Erythroblast (primary cell): Measurements from ENCODE around the gene ATP11C.
"Not testable (repeated sequence)": the region's sequence is repeated elsewhere in the genome, so short reads cannot be mapped to it uniquely, and the experiment has no call there.

Experiments used
- DNase-seq, 2 experiments: peaks; one replicate each; lab custom pipeline; 2025; lab: John Stamatoyannopoulos, UW
- GATA1 ChIP-seq: IDR thresholded peaks from 2 replicates; pipeline ENCODE4 v1.6.1; 2011; ENCODE audit warnings: low read depth, mild to moderate bottlenecking, control low read depth, low read length, moderate library complexity
- POLR2A ChIP-seq: IDR thresholded peaks from 2 replicates; pipeline ENCODE4 v1.6.1; 2011; ENCODE audit warnings: mild to moderate bottlenecking, low read length

Gene ATP11C

GRCh38 chrX:139932901-139933796 lies at the start of gene ATP11C:
TSS of gene ATP11C (minus strand) at chrX:139933053. CDS start at chrX:139932042, 1,011 bp downstream.
- DNase-seq: peak; percentile 85 to 86
- TF ChIP-seq POLR2A: peak; percentile 32
- TF ChIP-seq GATA1: no peak

GRCh38 chrX:139974471-139974870 lies 41.6 kb upstream of the ATP11C start:
- no peak for DNase-seq
- TF ChIP-seq GATA1: no peak

GRCh38 chrX:139972629-139973624 lies 40.1 kb upstream of the ATP11C start:
- no peak for DNase-seq
- no peak for TF ChIP-seq POLR2A
- TF ChIP-seq GATA1: no peak

- DNase-seq: no peak
- TF ChIP-seq GATA1 (no peak), POLR2A (no peak)
These were observed 39.3 kb upstream of the ATP11C start for GRCh38 chrX:139972113-139972512.

GRCh38 chrX:139971394-139971749 lies 38.5 kb upstream of the ATP11C start:
- TF ChIP-seq GATA1: no peak
- no peak for TF ChIP-seq POLR2A
- no peak for DNase-seq

GRCh38 chrX:139969286-139969685 lies 36.4 kb upstream of the ATP11C start:
- no peak for TF ChIP-seq POLR2A
- TF ChIP-seq GATA1: no peak
- DNase-seq: no peak

GRCh38 chrX:139967750-139968149 lies 34.9 kb upstream of the ATP11C start:
- no peak for DNase-seq
- TF ChIP-seq GATA1 (no peak), POLR2A (no peak)

GRCh38 chrX:139967300-139967699 lies 34.4 kb upstream of the ATP11C start:
- TF ChIP-seq GATA1 (no peak), POLR2A (no peak)
- DNase-seq: peak; percentile 0 to 1

GRCh38 chrX:139966159-139966558 lies 33.3 kb upstream of the ATP11C start:
- peak; percentile 0 for DNase-seq

DNA sequence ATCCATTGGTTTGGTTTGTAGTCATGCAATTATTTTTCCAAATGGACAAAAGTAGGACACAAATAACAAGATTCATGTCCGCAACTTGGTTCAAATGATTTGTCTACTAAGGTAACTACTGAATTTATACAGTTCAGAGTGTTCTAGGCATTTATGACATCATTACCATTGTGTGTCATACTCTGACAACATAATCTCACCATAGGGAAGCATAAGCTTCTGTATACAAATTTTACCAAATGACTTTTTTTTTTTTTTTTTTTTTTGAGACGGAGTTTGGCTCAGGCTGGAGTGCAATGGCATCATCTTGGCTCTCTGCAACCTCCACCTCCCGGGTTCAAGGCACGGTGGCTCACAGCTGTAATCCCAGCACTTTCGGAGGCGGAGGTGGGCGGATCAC lies 32.6 kb upstream of the ATP11C start, which contains the start of gene CXorf66:
TSS of gene CXorf66 (minus strand) at position 101 of the 400 bp plus-strand sequence. CDS start at position 76, 25 bp downstream.
- no peak for DNase-seq
- TF ChIP-seq GATA1 (no peak), POLR2A (no peak)

DNA sequence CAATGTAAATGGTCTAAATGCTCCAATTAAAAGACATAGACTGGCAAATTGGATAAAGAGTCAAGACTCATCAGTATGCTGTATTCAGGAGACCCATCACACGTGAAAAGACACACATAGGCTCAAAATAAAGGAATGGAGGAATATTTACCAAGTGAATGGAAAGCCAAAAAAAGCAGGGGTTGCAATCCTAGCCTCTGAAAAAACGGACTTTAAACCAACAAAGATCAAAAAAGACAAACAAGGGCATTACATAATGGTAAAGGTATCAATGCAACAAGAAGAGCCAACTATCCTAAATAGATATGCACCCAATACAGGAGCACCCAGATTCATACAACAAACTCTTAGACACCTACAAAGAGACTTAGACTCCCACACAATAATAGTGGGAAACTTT lies 28.2 kb upstream of the ATP11C start:
- DNase-seq: not testable (repeated sequence)

- TF ChIP-seq GATA1 (no peak), POLR2A (no peak)
- no peak for DNase-seq
These were observed 16.9 kb upstream of the ATP11C start for GRCh38 chrX:139949703-139950102.

- no peak for DNase-seq
- no peak for TF ChIP-seq GATA1
These were observed 12.2 kb upstream of the ATP11C start for GRCh38 chrX:139945075-139945474.

DNA sequence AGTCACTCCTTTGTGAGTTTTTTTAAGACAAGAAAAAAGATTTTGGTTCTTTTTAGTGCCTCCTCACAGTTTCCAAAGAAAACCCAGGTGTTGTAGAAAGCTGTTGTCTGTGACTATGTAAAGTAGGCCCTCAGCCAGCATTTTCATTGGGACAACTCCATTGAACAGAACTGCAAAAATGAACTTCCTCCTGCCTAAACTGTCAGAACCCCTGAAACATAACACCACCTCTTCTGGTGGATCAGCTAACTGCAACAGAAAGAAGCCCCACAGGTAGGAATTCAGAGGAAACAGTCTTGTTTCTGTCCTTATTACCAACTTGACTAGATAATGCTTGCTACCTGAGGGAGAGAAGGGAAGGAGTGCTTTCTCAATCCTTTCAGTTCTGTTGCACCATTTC lies 3.4 kb upstream of the ATP11C start:
- TF ChIP-seq POLR2A (no peak), GATA1 (no peak)
- peak in 1 of 2 experiments; percentile 0 for DNase-seq

GRCh38 chrX:139933904-139934303 lies 1.1 kb upstream of the ATP11C start:
- TF ChIP-seq GATA1 (no peak), POLR2A (no peak)
- DNase-seq: no peak
